ENCODE data around the gene MCEMP1.

DNA sequence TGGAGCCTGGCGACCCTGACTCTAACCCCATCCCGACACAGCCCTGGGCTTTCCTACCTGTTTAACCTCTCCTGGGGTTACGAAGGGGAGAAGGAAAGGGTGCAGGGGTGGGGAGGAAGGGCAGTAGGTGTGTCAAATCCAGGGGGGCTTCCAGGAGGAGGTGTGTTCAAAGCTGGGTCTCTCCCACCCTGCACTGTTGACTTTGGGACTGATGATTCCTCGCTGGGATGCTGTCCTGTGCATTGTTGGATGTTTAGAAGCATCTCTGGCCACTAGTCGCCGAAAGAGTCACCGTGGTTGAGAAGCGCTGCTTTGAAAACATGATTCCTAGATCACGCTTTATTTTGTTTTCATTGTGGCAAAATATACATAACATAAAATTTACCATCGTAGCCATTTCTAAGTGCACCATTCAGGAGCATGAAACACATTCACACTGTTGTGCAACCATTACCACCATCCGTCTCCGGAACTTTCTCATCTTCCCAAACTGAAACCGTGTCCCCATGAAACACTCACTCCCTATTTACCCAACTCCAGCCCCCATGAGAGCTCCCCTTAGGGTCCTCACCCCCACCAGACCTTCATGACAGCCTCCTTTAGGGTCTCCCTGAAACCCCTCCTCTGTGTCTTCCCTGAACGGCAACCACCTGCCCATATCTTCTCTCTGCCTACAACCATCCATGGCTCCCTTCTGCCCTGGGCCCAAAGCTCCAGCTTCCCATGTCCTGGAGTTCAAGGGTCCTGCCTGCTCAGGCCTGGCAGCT is 29.5 kb downstream of the MCEMP1 start:
- TF ChIP-seq POLR2A (IDR thresholded peaks at IDR 0.05) (no peak), CTCF (IDR thresholded peaks at IDR 0.05) (no peak)
